GM21447 (cell line): ENCODE data around the gene NCCRP1.
"Not testable (repeated sequence)": the region's sequence is repeated elsewhere in the genome, so short reads cannot be mapped to it uniquely, and the experiment has no call there.

Experiments
- ATAC-seq: cut with Tn5 transposase; IDR thresholded peaks from one replicate; pipeline ENCODE4 v1.9.1; 2021; ENCODE audit not compliant: unreplicated experiment

Gene NCCRP1

GRCh38 chr19:39207293-39207836 lies 10.6 kb downstream of the NCCRP1 start:
- ATAC-seq: no peak

GRCh38 chr19:39208175-39208795 lies 11.5 kb downstream of the NCCRP1 start:
- ATAC-seq: no peak

DNA sequence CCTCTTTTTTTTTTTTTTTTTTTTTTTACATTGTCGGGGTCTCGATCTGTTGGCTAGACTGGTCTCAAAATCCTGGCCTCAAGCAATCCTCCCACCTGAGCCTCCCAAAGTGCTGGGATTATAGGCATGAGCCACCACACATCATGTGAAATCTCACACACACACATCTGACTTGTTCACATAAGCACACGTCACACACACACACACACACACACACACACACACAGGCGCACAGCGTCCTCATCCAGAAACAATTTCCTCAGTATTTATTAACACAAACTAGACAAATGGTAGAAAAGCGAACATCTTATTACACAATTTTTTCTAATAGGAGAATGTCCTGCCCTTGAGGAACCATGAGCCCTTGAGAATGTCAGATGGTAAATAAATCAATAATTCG lies 12.4 kb downstream of the NCCRP1 start:
- ATAC-seq: no peak

DNA sequence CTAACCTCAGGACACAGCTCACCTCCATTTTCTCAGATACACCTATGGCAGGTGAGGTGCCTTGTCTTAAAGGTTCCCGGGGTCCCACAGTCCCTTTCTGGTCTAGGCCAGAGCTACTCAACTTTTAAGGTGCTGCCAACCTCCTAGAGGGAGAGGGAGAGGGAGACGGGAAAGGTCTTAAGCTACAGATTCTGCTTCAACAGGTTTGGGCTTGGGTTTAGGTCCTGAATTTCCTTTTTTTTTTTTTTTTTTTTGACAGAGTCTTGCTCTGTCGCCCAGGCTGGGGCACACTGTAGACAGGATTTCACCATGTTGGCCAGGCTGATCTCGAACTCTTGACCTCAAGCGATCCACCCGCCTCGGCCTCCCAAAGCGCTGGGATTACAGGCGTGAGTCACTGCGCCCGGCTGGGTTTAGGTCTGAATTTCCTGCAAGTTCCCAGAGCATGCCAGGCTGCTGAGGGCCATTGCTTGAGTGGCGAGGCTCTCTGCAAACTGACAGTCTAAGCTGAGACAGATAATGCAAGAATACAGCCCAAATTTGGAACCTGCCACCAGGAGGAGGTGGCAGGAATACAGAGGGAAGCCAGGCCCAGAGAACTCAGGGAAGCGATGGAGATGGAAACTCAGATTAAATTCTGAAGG lies 15.1 kb downstream of the NCCRP1 start:
- ATAC-seq: no peak

DNA sequence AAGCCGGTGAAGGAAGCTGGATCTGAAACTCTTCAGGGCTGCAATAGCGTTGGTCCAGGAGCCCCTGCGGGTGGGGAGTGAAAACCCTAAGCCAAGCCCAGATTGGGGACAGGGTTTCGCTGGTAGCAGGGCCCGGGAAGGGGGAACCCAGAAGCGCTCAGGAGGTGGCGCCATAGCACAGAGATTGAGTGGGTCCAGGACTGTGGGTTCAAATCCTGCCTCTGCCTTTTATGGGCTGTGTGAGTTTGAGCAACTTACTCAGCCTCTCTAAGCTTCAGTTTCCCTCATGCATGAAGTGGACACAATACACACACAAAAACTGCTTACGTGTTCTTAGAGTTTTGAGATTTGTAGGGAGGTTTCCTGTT lies 15.6 kb downstream of the NCCRP1 start:
- no peak for ATAC-seq

- ATAC-seq: not testable (repeated sequence)
Observed at GRCh38 chr19:39215323-39215722, 18.6 kb downstream of the NCCRP1 start.

- ATAC-seq: no peak
Observed at GRCh38 chr19:39217094-39217493, 20.3 kb downstream of the NCCRP1 start.

DNA sequence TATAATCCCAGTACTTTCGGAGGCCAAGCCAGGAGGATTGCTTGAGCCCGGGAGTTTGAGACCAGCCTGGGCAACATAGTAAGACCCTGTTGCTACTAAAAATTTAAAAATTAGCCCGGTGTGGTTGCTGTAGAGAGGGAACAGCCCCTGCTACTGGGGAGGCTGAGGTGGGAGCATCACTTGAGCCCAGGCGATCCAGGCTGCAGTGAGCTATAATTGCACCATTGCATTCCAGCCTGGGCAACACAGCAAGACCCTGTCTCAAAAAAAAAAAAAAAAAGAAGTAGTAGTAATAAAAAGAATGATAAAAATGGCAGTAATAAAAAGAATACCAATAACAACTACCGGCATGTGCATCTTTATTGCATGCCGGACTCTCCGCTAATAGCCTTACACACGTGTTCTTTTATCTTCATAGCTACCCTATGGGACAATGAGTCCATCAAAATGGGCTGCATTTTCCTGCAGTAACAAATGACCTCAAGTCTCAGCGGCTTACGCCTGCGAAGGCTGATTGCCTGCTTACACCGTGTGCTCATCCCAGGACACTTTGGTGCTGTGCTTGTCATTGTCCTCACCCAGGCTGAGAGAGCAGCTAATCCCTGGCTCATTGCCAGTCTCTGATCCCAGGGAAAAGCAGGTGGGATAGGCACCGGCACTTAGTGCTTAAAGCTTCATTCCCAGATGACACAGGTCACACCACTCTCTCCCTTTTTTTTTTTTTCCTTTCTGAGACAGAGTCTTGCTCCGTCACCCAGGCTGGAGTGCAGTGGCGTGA lies 21.7 kb downstream of the NCCRP1 start:
- no peak for ATAC-seq

DNA sequence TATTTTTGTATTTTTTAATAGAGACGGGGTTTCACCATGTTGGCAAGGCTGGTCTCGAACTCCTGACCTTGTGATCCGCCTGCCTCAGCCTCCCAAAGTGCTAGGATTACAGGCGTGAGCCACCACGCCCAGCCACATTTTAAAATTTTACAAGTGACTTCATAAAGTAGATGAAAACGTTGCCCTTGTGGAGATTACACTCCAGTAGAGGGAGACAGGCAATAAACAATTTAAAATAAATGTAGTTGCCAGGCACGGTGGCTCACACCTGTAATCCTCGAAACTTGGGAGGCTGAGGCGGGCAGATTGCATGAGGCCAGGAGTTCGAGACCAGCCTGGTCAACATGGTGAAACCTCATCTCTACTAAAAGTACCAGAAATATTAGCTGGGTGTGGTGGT lies 22.3 kb downstream of the NCCRP1 start:
- not testable (repeated sequence) for ATAC-seq

- no peak for ATAC-seq
Observed at GRCh38 chr19:39223703-39224279, 27.0 kb downstream of the NCCRP1 start.

- ATAC-seq: no peak
Observed at GRCh38 chr19:39224910-39225309, 28.1 kb downstream of the NCCRP1 start.

DNA sequence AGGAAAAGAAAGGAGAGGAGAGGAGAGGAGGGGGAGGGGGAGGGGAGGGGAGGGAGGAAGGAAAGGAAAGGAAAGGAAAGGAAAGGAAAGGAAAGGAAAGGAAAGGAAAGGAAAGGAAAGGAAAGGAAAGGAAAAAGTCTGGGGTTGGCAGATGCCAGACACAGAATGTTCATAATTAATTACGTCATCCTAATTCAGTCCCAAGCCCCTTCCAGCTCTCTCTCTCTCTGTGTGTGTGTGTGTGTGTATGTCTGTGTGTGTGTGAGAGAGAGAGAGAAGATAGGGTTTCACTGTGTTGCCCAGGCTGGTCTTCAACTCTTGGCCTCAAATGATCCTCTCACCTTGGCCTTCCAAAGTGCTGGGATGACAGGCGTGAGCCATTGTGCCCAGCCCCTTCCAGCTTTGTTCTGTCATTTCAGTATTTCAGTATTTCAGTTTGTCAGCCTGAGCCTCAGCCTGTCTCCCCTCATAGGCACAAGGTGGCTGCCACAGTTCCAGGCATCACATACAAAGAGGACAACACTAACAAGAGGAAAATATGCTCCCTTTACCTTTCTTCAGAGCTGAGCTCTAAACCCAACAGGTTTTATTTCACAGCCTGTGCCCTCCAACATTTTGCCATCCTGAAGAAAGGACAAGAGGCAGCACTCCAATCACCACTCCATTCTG lies 33.5 kb downstream of the NCCRP1 start:
- ATAC-seq: no peak

GRCh38 chr19:39232708-39233107 lies 35.9 kb downstream of the NCCRP1 start:
- no peak for ATAC-seq

GRCh38 chr19:39236527-39236926 lies 39.8 kb downstream of the NCCRP1 start:
- ATAC-seq: no peak

DNA sequence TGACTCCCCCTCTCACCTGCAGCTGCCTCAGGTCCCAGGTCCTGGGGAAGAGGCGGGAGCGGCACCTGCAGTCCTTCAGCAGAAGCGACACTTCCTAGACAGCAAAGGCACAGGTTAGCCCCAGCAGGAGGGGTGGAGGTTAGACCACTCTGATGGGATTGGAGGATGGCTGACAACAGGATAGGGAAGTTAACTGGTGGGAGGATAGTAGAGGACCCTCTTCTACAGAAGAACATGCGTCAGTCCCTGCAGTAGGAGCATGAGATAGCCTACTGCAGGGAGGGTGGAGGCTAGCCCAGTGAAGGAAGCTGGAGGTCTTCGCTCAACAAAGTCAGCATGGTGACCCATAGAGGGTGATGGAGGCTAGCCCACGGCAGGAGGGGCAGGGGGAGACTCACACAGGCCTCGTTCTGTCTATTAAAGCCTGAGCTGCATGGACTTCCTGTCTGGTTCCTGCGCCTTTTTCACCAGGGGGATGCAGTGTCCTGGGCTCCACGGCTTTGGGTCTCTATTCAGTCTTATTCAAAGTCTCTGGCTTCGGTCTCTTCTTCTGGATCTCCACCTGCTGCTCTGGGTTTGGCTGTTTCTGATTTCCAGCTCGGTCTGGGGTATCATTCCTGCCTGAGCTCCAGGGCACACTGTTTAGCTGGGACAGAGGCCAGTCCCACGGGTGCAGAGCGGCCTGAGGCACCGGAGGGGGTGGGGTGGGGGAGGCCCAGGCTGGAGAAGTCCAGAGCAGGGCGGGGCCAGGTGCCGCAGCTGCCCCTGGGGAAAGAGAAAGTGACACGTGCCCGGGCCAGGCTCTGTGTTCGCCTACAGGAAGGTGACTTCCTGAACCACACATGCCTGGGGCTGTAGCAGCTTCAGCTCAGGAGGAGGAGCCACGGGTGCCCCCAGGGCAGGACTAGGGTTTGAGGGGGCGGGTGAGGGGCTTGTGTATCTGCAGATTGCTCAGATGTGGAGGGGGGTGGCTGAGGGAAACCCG lies 40.7 kb downstream of the NCCRP1 start:
- ATAC-seq: peak; percentile 73

DNA sequence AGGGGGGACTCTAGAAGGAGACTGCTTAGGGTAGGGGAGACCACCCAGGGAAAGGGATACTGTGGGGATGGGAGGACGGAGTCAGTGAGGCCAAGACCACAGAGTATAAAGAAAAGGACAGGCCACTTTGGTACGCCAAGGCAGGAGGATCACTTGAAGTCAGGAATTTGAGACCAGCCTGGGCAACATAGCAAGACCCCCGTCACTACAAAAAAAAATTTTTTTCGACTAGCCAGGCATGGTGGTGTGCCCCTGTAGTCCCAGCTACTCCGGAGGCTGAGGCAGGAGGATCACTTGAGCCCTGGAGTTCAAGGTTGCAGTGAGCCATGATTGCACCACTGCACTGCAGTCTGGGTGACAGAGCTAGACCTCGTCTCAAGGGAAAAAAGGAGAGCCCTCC lies 41.4 kb downstream of the NCCRP1 start:
- ATAC-seq: no peak

DNA sequence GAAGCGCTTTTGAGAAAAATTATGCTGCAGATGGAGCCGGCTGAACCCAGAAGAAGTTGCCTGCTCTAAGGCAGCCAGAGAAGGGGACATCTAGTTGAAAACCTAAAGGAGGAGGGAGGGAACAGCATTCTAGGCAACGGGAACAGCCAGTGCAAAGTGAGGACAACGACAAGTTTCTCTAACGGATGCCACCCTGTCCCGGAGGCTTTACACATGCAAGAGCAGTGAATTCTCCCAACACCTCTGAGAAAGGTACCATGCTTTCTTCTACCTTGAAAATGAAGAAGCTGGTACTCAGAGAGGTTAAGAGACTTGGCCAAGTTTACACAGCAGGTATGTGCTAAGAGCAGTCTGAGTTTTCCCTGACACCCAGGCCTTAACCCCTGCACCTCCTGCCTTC lies 42.2 kb downstream of the NCCRP1 start:
- ATAC-seq: no peak

DNA sequence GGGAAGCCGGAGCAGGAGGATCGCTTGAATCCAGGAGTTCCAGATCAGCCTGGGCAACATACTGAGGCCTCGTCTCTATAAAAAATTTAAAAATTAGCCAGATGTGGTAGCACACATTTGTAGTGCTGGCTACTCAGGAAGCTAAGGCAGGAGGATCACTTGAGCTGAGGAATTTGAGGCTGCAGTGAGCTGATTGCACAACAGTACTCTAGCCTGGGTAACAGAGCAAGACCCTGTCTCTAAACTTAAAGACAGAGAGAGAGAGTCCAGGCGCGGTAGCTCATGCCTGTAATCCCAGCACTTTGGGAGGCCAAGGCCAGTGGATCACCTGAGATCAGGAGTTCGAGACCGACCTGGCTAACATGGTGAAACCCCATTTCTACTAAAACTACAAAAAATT lies 43.7 kb downstream of the NCCRP1 start:
- ATAC-seq: no peak

DNA sequence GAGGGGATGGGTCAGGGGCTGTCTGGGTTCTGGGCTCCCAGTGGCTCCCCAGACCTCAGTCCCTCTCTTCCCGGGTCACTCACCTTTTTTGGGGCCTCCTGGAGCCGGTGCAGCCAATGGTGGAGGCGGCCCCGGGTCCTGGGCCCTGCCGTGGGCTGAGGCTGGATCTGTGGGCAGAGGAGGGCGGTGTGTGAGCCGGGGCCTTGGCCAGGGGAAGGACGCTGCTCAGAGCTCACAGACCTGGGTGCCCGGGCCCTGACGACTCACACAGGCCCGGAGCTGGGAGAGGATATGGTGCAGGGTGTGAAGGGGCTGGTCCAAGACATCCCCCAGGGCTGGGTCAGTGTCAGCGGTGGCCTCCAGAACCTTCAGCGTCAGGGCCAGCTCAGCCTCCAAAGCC lies 47.0 kb downstream of the NCCRP1 start:
- ATAC-seq: not testable (repeated sequence)
